ENCODE data around the gene RASAL2. TPM values are rescaled to one million over a fixed set of nuclear protein-coding genes. Genes with fewer than 3 reads are reported as not detected.

RASAL2 gene
- total RNA-seq, 1 experiment from 2014 or later, result 36.8 TPM

- H3K4me1 ChIP-seq, result peaks cover 22% of the 10 kb centered on the region
- no peaks in the 10 kb centered on the region for H3K9me3 Mint-ChIP-seq (ENCODE audit: unreplicated experiment)
- CTCF ChIA-PET, result no interaction called here
- no peak overlapping the region for H3K27ac Mint-ChIP-seq (ENCODE audit: unreplicated experiment)
- peaks cover 20% of the 10 kb centered on the region for H3K4me1 Mint-ChIP-seq (ENCODE audit: low read depth, unreplicated experiment)
- no peak overlapping the region for H3K4me3 ChIP-seq (ENCODE audit: low read depth, low read length)
- H3K27me3 ChIP-seq (replicated peaks; ENCODE audit: control insufficient read depth, insufficient read depth, low read length), result no peaks in the 10 kb centered on the region
- POLR2A ChIA-PET, result no interaction called here
- no peaks in the 10 kb centered on the region for H3K36me3 Mint-ChIP-seq (ENCODE audit: insufficient read depth, unreplicated experiment)
- TF ChIP-seq, protein P1, sequence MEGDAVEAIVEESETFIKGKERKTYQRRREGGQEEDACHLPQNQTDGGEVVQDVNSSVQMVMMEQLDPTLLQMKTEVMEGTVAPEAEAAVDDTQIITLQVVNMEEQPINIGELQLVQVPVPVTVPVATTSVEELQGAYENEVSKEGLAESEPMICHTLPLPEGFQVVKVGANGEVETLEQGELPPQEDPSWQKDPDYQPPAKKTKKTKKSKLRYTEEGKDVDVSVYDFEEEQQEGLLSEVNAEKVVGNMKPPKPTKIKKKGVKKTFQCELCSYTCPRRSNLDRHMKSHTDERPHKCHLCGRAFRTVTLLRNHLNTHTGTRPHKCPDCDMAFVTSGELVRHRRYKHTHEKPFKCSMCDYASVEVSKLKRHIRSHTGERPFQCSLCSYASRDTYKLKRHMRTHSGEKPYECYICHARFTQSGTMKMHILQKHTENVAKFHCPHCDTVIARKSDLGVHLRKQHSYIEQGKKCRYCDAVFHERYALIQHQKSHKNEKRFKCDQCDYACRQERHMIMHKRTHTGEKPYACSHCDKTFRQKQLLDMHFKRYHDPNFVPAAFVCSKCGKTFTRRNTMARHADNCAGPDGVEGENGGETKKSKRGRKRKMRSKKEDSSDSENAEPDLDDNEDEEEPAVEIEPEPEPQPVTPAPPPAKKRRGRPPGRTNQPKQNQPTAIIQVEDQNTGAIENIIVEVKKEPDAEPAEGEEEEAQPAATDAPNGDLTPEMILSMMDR (IDR thresholded peaks at IDR 0.05; ENCODE audit: insufficient read depth in 1 of 2, low read depth in 1 of 2, low read length in 1 of 2, severe bottlenecking in 1 of 2, unreplicated experiment in 1 of 2), result no peak
- no peaks in the 10 kb centered on the region for H3K9me3 ChIP-seq
- H3K4me3 Mint-ChIP-seq (ENCODE audit: unreplicated experiment), result no peak overlapping the region
- intact Hi-C loops (cut with micrococcal nuclease; ENCODE audit: unreplicated experiment), result no loop called here
- no peak for DNase-seq
- no peaks in the 10 kb centered on the region for H3K36me3 ChIP-seq (ENCODE audit: control insufficient read depth, insufficient read depth, low read length)
- BruUV-seq (replicated peaks), result no TSS peak
- H3K27me3 Mint-ChIP-seq (ENCODE audit: insufficient read depth, unreplicated experiment), result no peaks in the 10 kb centered on the region
These were observed 35.9 kb upstream of the RASAL2 start for GRCh38 chr1:178057912-178058534.

DNA sequence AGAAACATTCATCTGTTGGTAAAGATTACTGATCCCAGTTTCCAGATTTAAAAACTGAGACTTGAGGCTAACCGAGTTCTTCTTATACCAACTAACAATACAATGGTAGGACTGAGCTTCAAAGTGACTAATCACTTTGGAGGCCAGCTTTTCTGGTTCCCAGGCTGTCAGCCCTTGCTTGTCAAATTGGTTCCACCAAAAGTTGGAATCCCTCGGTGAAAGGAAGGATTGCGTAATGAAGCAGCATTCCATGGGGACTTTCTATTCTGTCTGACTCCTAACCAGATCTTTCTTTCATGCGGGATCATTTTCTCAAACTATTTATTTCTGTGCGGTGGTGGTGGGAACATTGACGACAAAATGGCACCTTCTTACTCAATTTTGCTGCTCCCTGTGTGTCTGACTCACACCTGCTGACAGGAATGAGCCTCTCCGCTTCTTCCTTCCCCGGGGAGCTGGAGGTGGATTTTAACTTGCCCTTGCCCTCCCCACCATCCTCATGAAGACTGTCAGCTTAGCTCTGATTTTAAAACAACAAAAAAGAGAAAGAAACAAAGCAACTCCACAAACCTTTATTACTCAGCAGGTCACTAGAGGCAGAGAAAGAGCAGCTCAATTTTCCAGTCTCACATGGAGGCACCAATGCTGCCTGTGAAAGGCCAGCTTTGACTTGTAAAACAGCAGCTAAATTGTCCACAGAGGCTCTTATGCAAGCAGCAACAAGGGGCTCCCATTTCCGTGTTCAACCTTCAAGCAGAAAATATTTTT, 32.9 kb upstream of the RASAL2 start:
- H3K36me3 Mint-ChIP-seq (ENCODE audit: insufficient read depth, unreplicated experiment), result no peaks in the 10 kb centered on the region
- TF ChIP-seq, protein P1 (IDR thresholded peaks at IDR 0.05; ENCODE audit: insufficient read depth in 1 of 2, low read depth in 1 of 2, low read length in 1 of 2, severe bottlenecking in 1 of 2, unreplicated experiment in 1 of 2), result no peak
- POLR2A ChIA-PET, result no interaction called here
- H3K27me3 ChIP-seq (replicated peaks; ENCODE audit: control insufficient read depth, insufficient read depth, low read length), result no peaks in the 10 kb centered on the region
- peak overlapping the region; percentile 69 for H3K27ac Mint-ChIP-seq (ENCODE audit: unreplicated experiment)
- H3K4me1 ChIP-seq, result peaks cover 16% of the 10 kb centered on the region
- no peaks in the 10 kb centered on the region for H3K36me3 ChIP-seq (ENCODE audit: control insufficient read depth, insufficient read depth, low read length)
- no TSS peak for BruUV-seq (replicated peaks)
- H3K9me3 ChIP-seq, result no peaks in the 10 kb centered on the region
- H3K9me3 Mint-ChIP-seq (ENCODE audit: unreplicated experiment), result no peaks in the 10 kb centered on the region
- intact Hi-C loops (cut with micrococcal nuclease; ENCODE audit: unreplicated experiment), result loop anchor here (2.0 kb wide), 1 partner anchor 32 kb away; no protein-coding TSS in a partner anchor
- CTCF ChIA-PET, result interaction anchor here (0.6 to 1.6 kb wide), 3 partner anchors 28 to 236 kb away, joined by 3 to 6 read pairs (median 5); no protein-coding TSS in a partner anchor
- no peak overlapping the region for H3K4me3 ChIP-seq (ENCODE audit: low read depth, low read length)
- no peak overlapping the region for H3K4me3 Mint-ChIP-seq (ENCODE audit: unreplicated experiment)
- no peaks in the 10 kb centered on the region for H3K27me3 Mint-ChIP-seq (ENCODE audit: insufficient read depth, unreplicated experiment)
- peaks cover 14% of the 10 kb centered on the region for H3K4me1 Mint-ChIP-seq (ENCODE audit: low read depth, unreplicated experiment)
- DNase-seq, result peak in 1 of 2 experiments; percentile 31

DNA sequence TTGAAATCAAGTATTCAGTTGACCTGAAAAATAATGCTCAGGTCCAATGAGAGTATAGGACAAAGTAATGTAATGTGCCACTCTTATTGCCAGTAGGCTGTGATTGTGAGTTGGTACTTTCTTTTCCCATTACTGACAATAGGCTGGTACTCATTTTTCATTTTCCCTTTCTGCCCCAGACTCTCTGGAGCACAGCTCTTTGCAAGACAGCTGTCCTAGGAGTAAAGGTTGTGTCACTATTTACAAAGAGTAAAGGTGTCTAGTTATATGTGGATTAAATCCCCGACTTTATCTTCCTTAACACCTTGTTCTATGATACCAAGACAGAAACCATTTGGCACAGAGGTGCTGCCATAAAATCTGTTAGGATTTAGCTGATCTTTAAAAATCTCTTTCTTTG, 32.3 kb upstream of the RASAL2 start:
- no peaks in the 10 kb centered on the region for H3K36me3 ChIP-seq (ENCODE audit: control insufficient read depth, insufficient read depth, low read length)
- Mint-ChIP-seq H3K4me1 (ENCODE audit: low read depth, unreplicated experiment) (peaks cover 12% of the 10 kb centered on the region), H3K9me3 (ENCODE audit: unreplicated experiment) (no peaks in the 10 kb centered on the region), H3K27me3 (ENCODE audit: insufficient read depth, unreplicated experiment) (no peaks in the 10 kb centered on the region), H3K27ac (ENCODE audit: unreplicated experiment) (no peak overlapping the region), H3K36me3 (ENCODE audit: insufficient read depth, unreplicated experiment) (no peaks in the 10 kb centered on the region), H3K4me3 (ENCODE audit: unreplicated experiment) (no peak overlapping the region)
- no peaks in the 10 kb centered on the region for H3K9me3 ChIP-seq
- TF ChIP-seq, protein P1 (IDR thresholded peaks at IDR 0.05; ENCODE audit: insufficient read depth in 1 of 2, low read depth in 1 of 2, low read length in 1 of 2, severe bottlenecking in 1 of 2, unreplicated experiment in 1 of 2), result no peak
- ChIA-PET CTCF (interaction anchor here (0.7 to 1.6 kb wide), 2 partner anchors 29 to 30 kb away, joined by 3 to 5 read pairs; no protein-coding TSS in a partner anchor), POLR2A (no interaction called here)
- H3K27me3 ChIP-seq (replicated peaks; ENCODE audit: control insufficient read depth, insufficient read depth, low read length), result no peaks in the 10 kb centered on the region
- no peak overlapping the region for H3K4me3 ChIP-seq (ENCODE audit: low read depth, low read length)
- intact Hi-C loops (cut with micrococcal nuclease; ENCODE audit: unreplicated experiment), result loop anchor here (2.0 kb wide), 1 partner anchor 31 kb away; no protein-coding TSS in a partner anchor
- BruUV-seq (replicated peaks), result no TSS peak
- no peak for DNase-seq
- peaks cover 16% of the 10 kb centered on the region for H3K4me1 ChIP-seq
